HEK293 (cell line): ENCODE measurements around the gene CHID1.
A peak's percentile ranks its signal among the peaks of the same experiment; 100 is the strongest.

Source experiments
- AEBP2 ChIP-seq: fragments of 450-650 bp; formaldehyde crosslinking; IDR thresholded peaks from 2 replicates; pipeline ENCODE4 v1.5.1; 2016; ENCODE audit warnings: missing biosample characterization, missing genetic modification characterization, borderline replicate concordance
- ATF2 ChIP-seq: fragments of 450-650 bp; formaldehyde crosslinking; IDR thresholded peaks from 2 replicates; pipeline ENCODE4 v1.5.1; 2016; ENCODE audit warnings: missing biosample characterization, missing genetic modification characterization, low read depth
- BCL11B ChIP-seq: fragments of 450-650 bp; formaldehyde crosslinking; IDR thresholded peaks from 2 replicates; pipeline ENCODE4 v1.5.1; 2016; ENCODE audit warnings: low read depth, missing biosample characterization, missing genetic modification characterization
- HOXC10 ChIP-seq: sonication (generic); formaldehyde crosslinking; IDR thresholded peaks from 2 replicates; pipeline ENCODE4 v1.8.1; 2023; ENCODE audit warnings: mild to moderate bottlenecking, missing genetic modification reagents
- KLF9 ChIP-seq: fragments of 450-650 bp; formaldehyde crosslinking; IDR thresholded peaks from 2 replicates; pipeline ENCODE4 v1.5.1; 2016; ENCODE audit warnings: missing biosample characterization, missing genetic modification characterization, low read depth
- MZF1 ChIP-seq: fragments of 450-650 bp; formaldehyde crosslinking; IDR thresholded peaks from 2 replicates; pipeline ENCODE4 v1.5.1; 2017; ENCODE audit warnings: missing biosample characterization, missing genetic modification characterization, borderline replicate concordance
- SP7 ChIP-seq: fragments of 450-650 bp; formaldehyde crosslinking; IDR thresholded peaks from 2 replicates; pipeline ENCODE4 v1.5.1; 2016; ENCODE audit warnings: missing biosample characterization, missing genetic modification characterization
- YY2 ChIP-seq: fragments of 450-650 bp; formaldehyde crosslinking; IDR thresholded peaks from 2 replicates; pipeline ENCODE4 v1.5.1; 2016; ENCODE audit warnings: missing biosample characterization, missing genetic modification characterization
- ZBTB49 ChIP-seq: fragments of 450-650 bp; formaldehyde crosslinking; IDR thresholded peaks from 2 replicates; pipeline ENCODE4 v1.5.1; 2016; ENCODE audit warnings: missing biosample characterization, missing genetic modification characterization, low read depth
- ZBTB6 ChIP-seq: fragments of 450-650 bp; formaldehyde crosslinking; IDR thresholded peaks from 2 replicates; pipeline ENCODE4 v1.5.1; 2017; ENCODE audit warnings: missing biosample characterization, missing genetic modification characterization
- ZFP3 ChIP-seq: fragments of 450-650 bp; formaldehyde crosslinking; IDR thresholded peaks from 2 replicates; pipeline ENCODE4 v1.5.1; 2016; ENCODE audit warnings: low read depth, missing biosample characterization, missing genetic modification characterization
- ZNF112 ChIP-seq: fragments of 450-650 bp; formaldehyde crosslinking; IDR thresholded peaks from 2 replicates; pipeline ENCODE4 v1.5.0; 2017; ENCODE audit warnings: missing biosample characterization, missing genetic modification characterization
- ZNF114 ChIP-seq: fragments of 450-650 bp; formaldehyde crosslinking; IDR thresholded peaks from 2 replicates; pipeline ENCODE4 v1.5.0; 2017; ENCODE audit warnings: missing biosample characterization, missing genetic modification characterization
- ZNF157 ChIP-seq: fragments of 450-650 bp; formaldehyde crosslinking; IDR thresholded peaks from 2 replicates; pipeline ENCODE4 v1.5.1; 2016; ENCODE audit warnings: missing biosample characterization, missing genetic modification characterization
- ZNF211 ChIP-seq: fragments of 450-650 bp; formaldehyde crosslinking; IDR thresholded peaks from 2 replicates; pipeline ENCODE4 v1.5.1; 2016; ENCODE audit warnings: low read depth, missing biosample characterization, missing genetic modification characterization
- ZNF214 ChIP-seq: fragments of 450-650 bp; formaldehyde crosslinking; IDR thresholded peaks from 2 replicates; pipeline ENCODE4 v1.5.1; 2017; ENCODE audit warnings: missing biosample characterization, mild to moderate bottlenecking, missing genetic modification characterization, borderline replicate concordance
- ZNF221 ChIP-seq: fragments of 450-650 bp; formaldehyde crosslinking; IDR thresholded peaks from 2 replicates; pipeline ENCODE4 v1.5.1; 2017; ENCODE audit warnings: missing biosample characterization, missing genetic modification characterization, borderline replicate concordance
- ZNF280D ChIP-seq: fragments of 450-650 bp; formaldehyde crosslinking; IDR thresholded peaks from 2 replicates; pipeline ENCODE4 v1.5.1; 2016; ENCODE audit warnings: missing biosample characterization, missing genetic modification characterization
- ZNF366 ChIP-seq: fragments of 450-650 bp; formaldehyde crosslinking; conservative IDR thresholded peaks from 2 replicates; pipeline ENCODE4 v1.5.1; 2016; ENCODE audit warnings: missing biosample characterization, missing genetic modification characterization
- ZNF518A ChIP-seq: fragments of 450-650 bp; formaldehyde crosslinking; conservative IDR thresholded peaks from 2 replicates; pipeline ENCODE4 v1.5.1; 2016; ENCODE audit warnings: low read depth, missing biosample characterization, missing genetic modification characterization
- ZNF544 ChIP-seq: fragments of 450-650 bp; formaldehyde crosslinking; IDR thresholded peaks from 2 replicates; pipeline ENCODE4 v1.5.0; 2017; ENCODE audit warnings: missing biosample characterization, missing genetic modification characterization
- ZNF707 ChIP-seq: fragments of 450-650 bp; formaldehyde crosslinking; IDR thresholded peaks from 2 replicates; pipeline ENCODE4 v1.5.1; 2016; ENCODE audit warnings: missing biosample characterization, missing genetic modification characterization
- ZNF785 ChIP-seq: fragments of 450-650 bp; formaldehyde crosslinking; IDR thresholded peaks from 2 replicates; pipeline ENCODE4 v1.5.1; 2016; ENCODE audit warnings: missing biosample characterization, missing genetic modification characterization

The CHID1 gene

GRCh38 chr11:819129-819931 is 91.3 kb downstream of the CHID1 start (continued):
- TF ChIP-seq ZNF114 (tag by site-specific recombination) (no peak), ZBTB6 (tag by site-specific recombination) (no peak), BCL11B (tag by site-specific recombination) (no peak), ZNF518A (tag by site-specific recombination) (no peak), ZNF366 (tag by site-specific recombination) (no peak), ZNF214 (tag by site-specific recombination) (no peak), HOXC10 (CRISPR knock-in tag) (0 out of 2 replicates have a peak, but pooled peaks have one; percentile 77), ZFP3 (no peak), MZF1 (tag by site-specific recombination) (no peak), SP7 (no peak), ZNF211 (tag by site-specific recombination) (no peak), ATF2 (tag by site-specific recombination) (no peak), KLF9 (tag by site-specific recombination) (peak; percentile 73), ZBTB49 (tag by site-specific recombination) (no peak), ZNF707 (tag by site-specific recombination) (no peak), ZNF221 (tag by site-specific recombination) (no peak), ZNF544 (tag by site-specific recombination) (no peak), ZNF112 (tag by site-specific recombination) (no peak), ZNF157 (tag by site-specific recombination) (no peak), ZNF785 (tag by site-specific recombination) (no peak), ZNF280D (tag by site-specific recombination) (no peak), YY2 (tag by site-specific recombination) (no peak), AEBP2 (tag by site-specific recombination) (no peak)
